Posterior cingulate gyrus (tissue), 11 donors: ENCODE data around the gene SAMD5.

ENCODE experiments used
- DNase-seq, 10 donors: peaks; one replicate each; pipeline versions ENCODE4 v3.0.0 to v3.0.0-alpha.2; 2020 to 2021; ENCODE audit warnings: mixed read lengths in 3 of 10
- intact Hi-C: fragments of 100-400 bp; cut with DNase I; formaldehyde crosslinking; loops from one replicate; pipeline ENCODE4 v1.15.1; 2023

SAMD5 gene

GRCh38 chr6:147561726-147562125 is 53.2 kb downstream of the SAMD5 start:
- intact Hi-C loops, result no loop called here
- no peak for DNase-seq

GRCh38 chr6:147563472-147563871 is 55.0 kb downstream of the SAMD5 start:
- DNase-seq, result no peak
- intact Hi-C loops, result no loop called here

DNA sequence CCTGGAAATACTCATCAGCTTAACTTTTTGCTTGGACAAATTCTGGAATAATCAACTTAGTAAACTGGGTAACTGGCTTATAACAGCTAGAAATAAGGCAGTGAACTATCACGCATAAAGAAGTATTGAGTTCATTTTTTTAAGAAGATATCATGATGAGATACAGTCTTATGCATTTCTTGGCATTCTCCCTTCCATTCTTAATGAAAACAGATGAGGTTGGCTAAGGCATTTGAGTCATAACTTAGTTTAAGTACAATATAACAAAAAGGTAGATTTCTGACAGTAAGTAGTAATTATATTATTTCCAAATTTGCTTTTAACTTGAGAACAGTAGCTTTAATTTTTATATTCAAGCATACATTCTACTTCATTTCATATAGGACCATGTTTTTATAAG is 56.1 kb downstream of the SAMD5 start:
- no peak for DNase-seq
- intact Hi-C loops, result no loop called here

- intact Hi-C loops, result no loop called here
- DNase-seq, result no peak
Measured at GRCh38 chr6:147566244-147566898, 57.9 kb downstream of the SAMD5 start.

GRCh38 chr6:147567141-147567805 is 58.8 kb downstream of the SAMD5 start:
- DNase-seq, result no peak
- intact Hi-C loops, result no loop called here

GRCh38 chr6:147569788-147570187 is 61.3 kb downstream of the SAMD5 start:
- DNase-seq, result no peak
- intact Hi-C loops, result no loop called here

DNA sequence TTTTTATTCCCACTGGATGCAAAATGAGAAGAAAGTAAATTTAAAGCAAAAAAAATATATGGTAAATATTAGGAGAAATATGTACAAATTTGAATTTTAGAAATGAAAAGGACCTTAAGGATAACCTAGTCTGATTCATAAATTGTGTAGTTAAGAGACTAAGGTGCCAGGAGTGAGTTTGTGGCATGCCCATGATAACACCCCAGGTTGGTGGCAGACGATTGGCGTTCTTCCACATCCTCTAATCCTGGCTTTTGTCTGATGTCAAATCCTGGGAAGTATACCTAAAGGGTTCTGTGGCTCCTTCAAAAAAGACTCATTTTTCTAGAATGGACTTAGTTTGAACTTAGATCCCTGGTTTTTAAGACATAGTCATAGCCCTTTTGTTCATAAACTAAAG is 62.2 kb downstream of the SAMD5 start:
- no peak for DNase-seq
- intact Hi-C loops, result no loop called here

GRCh38 chr6:147577488-147577887 is 69.0 kb downstream of the SAMD5 start:
- no peak for DNase-seq

GRCh38 chr6:147578159-147578558 is 69.7 kb downstream of the SAMD5 start:
- DNase-seq, result no peak
- intact Hi-C loops, result no loop called here

More at GRCh38 chr6:147577488-147577887, 69.0 kb downstream of the SAMD5 start:
- intact Hi-C loops, result no loop called here

- no peak for DNase-seq
- intact Hi-C loops, result no loop called here
Measured at GRCh38 chr6:147578883-147579282, 70.4 kb downstream of the SAMD5 start.

DNA sequence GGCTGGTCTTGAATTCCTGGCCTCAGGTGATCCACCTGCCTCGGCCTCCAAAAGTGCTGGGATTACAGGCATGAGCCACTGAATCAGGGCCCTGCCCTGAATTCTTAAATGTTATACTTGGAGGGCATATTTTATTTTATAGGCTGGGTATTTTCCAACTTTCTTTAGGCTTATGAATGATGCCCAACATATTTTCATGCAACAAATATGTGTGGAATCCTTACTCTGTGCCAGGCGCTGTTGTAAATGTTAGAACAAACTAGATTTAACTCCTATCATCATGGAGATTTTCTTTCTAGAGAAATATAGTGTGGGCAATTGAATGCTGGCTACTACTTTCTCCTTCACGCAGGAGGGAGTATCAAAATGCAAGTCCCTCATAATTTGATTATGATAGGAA is 71.2 kb downstream of the SAMD5 start:
- intact Hi-C loops, result no loop called here
- DNase-seq, result no peak

DNA sequence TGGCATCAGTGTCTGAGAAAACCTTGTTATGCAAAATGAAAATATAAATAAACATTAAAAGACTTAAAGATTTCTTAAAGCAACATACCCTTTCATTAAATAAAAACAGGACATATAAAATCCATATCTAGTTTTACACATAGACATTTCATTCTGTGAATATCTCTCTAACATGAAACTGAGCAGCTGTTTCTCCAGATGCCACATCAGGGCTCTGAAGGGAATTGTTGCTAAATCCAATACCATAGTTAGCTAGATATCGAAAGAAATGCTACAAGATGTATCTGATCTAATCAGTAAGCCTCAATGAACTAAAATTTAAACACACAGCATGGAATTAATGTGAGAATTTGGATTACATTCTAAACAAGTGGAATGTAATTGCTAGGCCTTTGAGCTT is 74.5 kb downstream of the SAMD5 start:
- intact Hi-C loops, result no loop called here
- DNase-seq, result no peak

DNA sequence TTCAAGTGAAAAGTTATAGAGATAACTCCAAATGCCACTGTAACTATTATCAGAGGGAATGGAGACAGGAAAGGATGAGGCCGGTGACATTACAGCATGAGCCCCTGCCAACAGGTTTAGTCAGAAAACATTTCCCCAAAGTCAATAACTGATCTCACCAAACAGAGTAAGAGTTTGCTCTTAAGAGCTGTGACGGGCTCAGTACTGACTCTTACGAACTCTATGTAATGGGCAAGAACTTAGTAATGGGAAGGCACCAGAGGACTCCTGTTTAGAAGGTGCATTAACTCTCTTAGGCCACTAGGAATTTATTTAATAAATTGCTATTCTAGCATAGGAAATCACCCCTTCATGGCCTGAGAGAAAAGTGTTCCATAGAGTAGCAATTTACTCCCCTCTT is 76.8 kb downstream of the SAMD5 start:
- intact Hi-C loops, result no loop called here
- DNase-seq, result no peak

- DNase-seq, result no peak
Measured at GRCh38 chr6:147586044-147586443, 77.6 kb downstream of the SAMD5 start.

DNA sequence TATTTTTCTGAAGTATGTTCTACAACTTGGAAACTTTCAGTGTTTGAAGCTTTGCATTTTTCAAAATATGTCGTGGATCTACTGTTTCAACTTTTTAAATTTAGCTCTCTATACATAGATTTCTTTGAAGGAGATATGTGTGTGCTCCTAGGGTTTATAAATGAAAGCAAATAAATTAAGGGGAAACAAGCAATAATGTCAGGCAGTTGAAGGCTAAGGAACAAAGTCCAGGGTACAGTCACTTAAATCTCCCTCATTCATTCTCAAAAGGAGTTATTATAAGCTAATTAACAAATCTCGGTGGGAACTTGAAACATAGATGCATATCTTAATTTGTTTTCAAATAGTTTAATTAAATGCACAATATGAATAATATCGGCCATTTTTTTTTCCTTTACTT is 79.4 kb downstream of the SAMD5 start:
- intact Hi-C loops, result no loop called here
- DNase-seq, result no peak

More at GRCh38 chr6:147586044-147586443, 77.6 kb downstream of the SAMD5 start:
- intact Hi-C loops, result no loop called here

GRCh38 chr6:147588469-147588868 is 80.0 kb downstream of the SAMD5 start:
- no peak for DNase-seq
- intact Hi-C loops, result no loop called here

GRCh38 chr6:147589739-147590250 is 81.3 kb downstream of the SAMD5 start:
- intact Hi-C loops, result no loop called here
- DNase-seq, result no peak

GRCh38 chr6:147595961-147596360 is 87.5 kb downstream of the SAMD5 start:
- DNase-seq, result no peak

DNA sequence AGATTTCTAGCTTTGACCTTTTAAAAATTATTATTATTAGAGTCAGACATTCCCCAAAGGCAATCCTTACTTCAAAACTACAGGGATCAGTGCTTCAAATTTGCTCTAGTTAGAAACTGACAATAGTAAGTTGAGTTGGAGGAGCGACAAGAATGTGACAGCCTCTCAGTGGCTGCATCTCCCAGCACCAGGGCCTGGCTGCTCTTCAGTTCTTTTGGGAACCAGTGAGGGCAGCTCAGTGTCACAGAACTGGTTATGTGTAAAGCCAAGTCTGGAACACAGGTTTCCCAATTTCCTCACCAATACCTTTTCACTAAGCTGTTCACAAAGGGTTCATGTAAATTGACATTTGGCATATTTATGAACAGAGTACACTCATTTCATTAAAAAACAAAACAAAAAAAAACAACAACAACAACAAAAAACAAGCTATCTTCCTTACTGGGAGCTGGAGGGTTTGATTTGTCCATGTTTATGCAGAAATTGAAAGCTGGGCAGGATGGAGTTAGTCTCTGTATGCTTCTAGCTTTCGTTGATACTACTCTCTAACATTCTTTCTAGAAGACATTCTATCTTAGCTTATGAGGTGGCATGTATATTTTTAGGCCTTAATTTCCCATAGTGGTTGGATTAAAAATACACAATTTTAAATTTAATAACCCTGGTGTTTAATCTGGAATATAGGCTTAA is 95.0 kb downstream of the SAMD5 start:
- intact Hi-C loops, result no loop called here
- DNase-seq, result no peak

More at GRCh38 chr6:147595961-147596360, 87.5 kb downstream of the SAMD5 start:
- intact Hi-C loops, result no loop called here

GRCh38 chr6:147604373-147604772 is 95.9 kb downstream of the SAMD5 start:
- intact Hi-C loops, result no loop called here
- no peak for DNase-seq

DNA sequence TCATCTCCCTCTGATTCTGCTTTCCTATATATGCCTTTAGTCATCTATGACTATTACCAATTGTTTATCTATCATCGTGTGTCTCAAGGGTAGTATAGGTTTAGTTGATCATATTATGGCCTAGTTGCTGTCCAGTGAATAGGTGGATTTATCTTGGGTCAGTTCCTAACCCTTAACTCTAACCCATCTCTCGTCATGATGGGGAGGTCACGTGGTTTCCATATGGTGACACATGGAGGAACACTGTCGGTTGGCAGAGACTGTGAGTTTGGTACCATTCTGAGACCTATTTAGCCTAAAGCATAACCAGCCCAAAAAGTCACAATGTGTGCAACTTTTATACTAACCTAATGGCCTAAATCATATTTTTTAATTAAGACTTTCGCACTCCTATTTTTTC is 103.5 kb downstream of the SAMD5 start:
- intact Hi-C loops, result no loop called here

DNA sequence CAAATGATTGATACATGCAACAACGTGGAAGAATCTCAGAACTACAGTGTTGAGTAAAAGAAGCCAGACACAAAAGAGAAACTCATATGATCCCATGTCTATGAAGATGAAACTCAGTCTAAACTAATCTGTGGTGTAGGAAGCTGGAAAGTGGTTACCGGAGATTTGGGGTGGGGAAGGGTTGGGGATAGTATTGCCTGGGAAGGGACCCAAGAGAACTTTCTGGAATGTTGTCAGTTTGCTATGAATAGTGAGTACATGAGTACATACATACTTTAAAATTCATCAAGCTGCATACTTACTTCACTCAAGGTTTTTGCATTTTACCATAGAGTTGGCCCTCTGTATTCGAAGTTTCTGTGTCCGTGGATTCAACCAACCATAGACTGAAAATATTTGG is 106.0 kb downstream of the SAMD5 start:
- intact Hi-C loops, result no loop called here
- no peak for DNase-seq

More for the DNA sequence above, 103.5 kb downstream of the SAMD5 start:
- no peak for DNase-seq
